GM19438 (cell line): ENCODE results near the gene TMEM144.

ENCODE experiments used
- ATAC-seq: cut with Tn5 transposase; IDR thresholded peaks from one replicate; pipeline ENCODE4 v1.9.1; 2021; ENCODE audit warnings: low read depth; ENCODE audit not compliant: unreplicated experiment

The TMEM144 gene

GRCh38 chr4:158291334-158292055, 81.2 kb downstream of the TMEM144 start:
- no peak for ATAC-seq

GRCh38 chr4:158292156-158292555, 81.9 kb downstream of the TMEM144 start:
- no peak for ATAC-seq

GRCh38 chr4:158295053-158295452, 84.8 kb downstream of the TMEM144 start:
- no peak for ATAC-seq

- no peak for ATAC-seq
Observed at GRCh38 chr4:158297866-158298265, 87.6 kb downstream of the TMEM144 start.

- ATAC-seq: no peak
Observed at GRCh38 chr4:158299459-158300007, 89.2 kb downstream of the TMEM144 start.

GRCh38 chr4:158300012-158300411, 89.7 kb downstream of the TMEM144 start:
- ATAC-seq: no peak

- ATAC-seq: no peak
Observed at GRCh38 chr4:158302076-158302866, 92.0 kb downstream of the TMEM144 start.

GRCh38 chr4:158304694-158305093, 94.4 kb downstream of the TMEM144 start:
- no peak for ATAC-seq
